Subcutaneous adipose tissue (tissue), 4 donors: ENCODE results near the gene SF3B5. TPM values are rescaled to one million over a fixed set of nuclear protein-coding genes. Genes with fewer than 3 reads are reported as not detected.

Source experiments
- CTCF ChIP-seq: fragments of 450-650 bp; IDR thresholded peaks from one replicate; pipeline ENCODE4 v1.5.1; 2016; ENCODE audit warnings: low read depth, mild to moderate bottlenecking, control low read depth, antibody characterized with exemption, moderate library complexity
- total RNA-seq, 4 donors: library from RNA; depleted of rRNA; stranded (reverse); fragments of >200 nt; gene quantifications; one replicate each; pipeline ENCODE4 v1.1.0, GENCODE V29; 2016

The SF3B5 gene
- total RNA-seq, 4 donors from 2014 or later: 87.2 to 168 (median 128) TPM

GRCh38 chr6:144090384-144090783 is 5.0 kb downstream of the SF3B5 start:
- TF ChIP-seq CTCF: no peak

- TF ChIP-seq CTCF: no peak
Measured at GRCh38 chr6:144087789-144088426, 7.5 kb downstream of the SF3B5 start.

GRCh38 chr6:144086959-144087358 is 8.4 kb downstream of the SF3B5 start:
- no peak for TF ChIP-seq CTCF

GRCh38 chr6:144083172-144083571 is 12.2 kb downstream of the SF3B5 start:
- TF ChIP-seq CTCF: no peak

- no peak for TF ChIP-seq CTCF
Measured at GRCh38 chr6:144077871-144078270, 17.5 kb downstream of the SF3B5 start.

- no peak for TF ChIP-seq CTCF
Measured at GRCh38 chr6:144075875-144076274, 19.5 kb downstream of the SF3B5 start.

GRCh38 chr6:144075187-144075586 is 20.2 kb downstream of the SF3B5 start:
- no peak for TF ChIP-seq CTCF
